HG03108 (cell line): ENCODE measurements around the gene CNNM4.
A peak's percentile ranks its signal among the peaks of the same experiment; 100 is the strongest.

Experiments used
- ATAC-seq: cut with Tn5 transposase; IDR thresholded peaks from one replicate; pipeline ENCODE4 v1.9.1; 2021; ENCODE audit warnings: moderate library complexity; ENCODE audit not compliant: unreplicated experiment

CNNM4 gene

GRCh38 chr2:96831679-96832078 is 71.0 kb downstream of the CNNM4 start:
- no peak for ATAC-seq

GRCh38 chr2:96832408-96832753 is 71.7 kb downstream of the CNNM4 start:
- no peak for ATAC-seq

- ATAC-seq: no peak
These were observed 72.2 kb downstream of the CNNM4 start for GRCh38 chr2:96832754-96833507.

- ATAC-seq: no peak
These were observed 75.1 kb downstream of the CNNM4 start for GRCh38 chr2:96835830-96836229.

GRCh38 chr2:96837575-96837974 is 76.9 kb downstream of the CNNM4 start:
- ATAC-seq: no peak

GRCh38 chr2:96838345-96839292 is 77.9 kb downstream of the CNNM4 start:
- no peak for ATAC-seq

GRCh38 chr2:96839293-96839874 is 78.7 kb downstream of the CNNM4 start:
- ATAC-seq: peak; percentile 83

GRCh38 chr2:96839875-96840850 is 79.5 kb downstream of the CNNM4 start:
- no peak for ATAC-seq

- ATAC-seq: no peak
These were observed 81.2 kb downstream of the CNNM4 start for GRCh38 chr2:96841701-96842495.

- no peak for ATAC-seq
These were observed 81.9 kb downstream of the CNNM4 start for GRCh38 chr2:96842600-96842999.

GRCh38 chr2:96843538-96844268 is 83.0 kb downstream of the CNNM4 start, which contains the start of gene ANKRD23:
Gene ANKRD23, minus strand, starts transcription at chr2:96844021. Its CDS starts 29 bp downstream, at chr2:96843992.
- no peak for ATAC-seq

- ATAC-seq: no peak
These were observed 83.7 kb downstream of the CNNM4 start for GRCh38 chr2:96844405-96844808.

- no peak for ATAC-seq
These were observed 86.1 kb downstream of the CNNM4 start for GRCh38 chr2:96846825-96847224.

GRCh38 chr2:96847586-96847985 is 86.9 kb downstream of the CNNM4 start:
- ATAC-seq: no peak

- ATAC-seq: no peak
These were observed 87.6 kb downstream of the CNNM4 start for GRCh38 chr2:96848264-96848663.

GRCh38 chr2:96852667-96853066 is 92.0 kb downstream of the CNNM4 start:
- no peak for ATAC-seq

- no peak for ATAC-seq
These were observed 92.6 kb downstream of the CNNM4 start for GRCh38 chr2:96853321-96853720.

- ATAC-seq: peak; percentile 28
These were observed 96.3 kb downstream of the CNNM4 start for GRCh38 chr2:96856776-96857666.
